ENCODE measurements around the gene AUP1.

The AUP1 gene

DNA sequence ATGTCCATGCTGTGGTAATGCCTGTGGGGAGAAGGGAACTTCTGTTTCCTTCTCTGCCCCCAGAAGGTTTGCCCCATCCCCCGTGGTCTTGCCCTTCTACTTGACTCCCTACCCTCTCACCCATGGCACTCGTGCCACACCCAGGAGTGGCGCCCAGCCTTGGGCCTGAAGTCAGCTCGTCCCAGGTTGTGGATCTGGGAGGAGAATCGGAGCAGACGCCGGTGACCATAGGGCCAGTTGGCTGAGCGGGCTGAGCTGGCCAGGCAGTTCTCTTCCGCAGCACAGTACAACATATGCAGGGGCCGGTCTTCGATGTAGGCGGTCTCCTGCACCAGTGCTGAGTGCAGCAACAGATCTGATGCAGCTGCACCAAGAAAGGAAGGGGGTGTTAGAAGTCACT lies 4.9 kb upstream of the AUP1 start:
- TF ChIP-seq, protein P1, sequence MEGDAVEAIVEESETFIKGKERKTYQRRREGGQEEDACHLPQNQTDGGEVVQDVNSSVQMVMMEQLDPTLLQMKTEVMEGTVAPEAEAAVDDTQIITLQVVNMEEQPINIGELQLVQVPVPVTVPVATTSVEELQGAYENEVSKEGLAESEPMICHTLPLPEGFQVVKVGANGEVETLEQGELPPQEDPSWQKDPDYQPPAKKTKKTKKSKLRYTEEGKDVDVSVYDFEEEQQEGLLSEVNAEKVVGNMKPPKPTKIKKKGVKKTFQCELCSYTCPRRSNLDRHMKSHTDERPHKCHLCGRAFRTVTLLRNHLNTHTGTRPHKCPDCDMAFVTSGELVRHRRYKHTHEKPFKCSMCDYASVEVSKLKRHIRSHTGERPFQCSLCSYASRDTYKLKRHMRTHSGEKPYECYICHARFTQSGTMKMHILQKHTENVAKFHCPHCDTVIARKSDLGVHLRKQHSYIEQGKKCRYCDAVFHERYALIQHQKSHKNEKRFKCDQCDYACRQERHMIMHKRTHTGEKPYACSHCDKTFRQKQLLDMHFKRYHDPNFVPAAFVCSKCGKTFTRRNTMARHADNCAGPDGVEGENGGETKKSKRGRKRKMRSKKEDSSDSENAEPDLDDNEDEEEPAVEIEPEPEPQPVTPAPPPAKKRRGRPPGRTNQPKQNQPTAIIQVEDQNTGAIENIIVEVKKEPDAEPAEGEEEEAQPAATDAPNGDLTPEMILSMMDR (IDR thresholded peaks at IDR 0.05; ENCODE audit: low read depth, low read length) = no peak
- no peak overlapping the region for H3K4me3 ChIP-seq (ENCODE audit: low read depth, low read length)

DNA sequence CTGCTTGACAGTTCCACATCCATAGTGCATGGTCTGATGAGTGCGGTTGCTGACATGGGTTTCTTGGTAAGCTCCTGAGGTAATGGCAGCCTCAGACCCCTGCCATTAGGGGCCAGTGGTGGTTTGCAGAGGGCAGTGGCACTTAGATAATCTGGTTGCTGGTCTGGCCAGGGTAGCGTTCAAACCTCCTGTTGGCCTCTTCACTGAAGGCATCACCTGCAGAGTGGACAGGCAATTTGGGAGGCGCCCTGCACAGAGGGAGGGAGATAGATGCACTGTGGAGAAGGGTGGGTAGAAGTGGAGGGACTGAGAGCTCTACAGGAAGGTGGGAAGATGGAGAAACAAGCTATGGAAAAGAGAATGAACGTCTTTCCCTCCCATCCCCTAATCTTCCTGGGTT lies 4.0 kb upstream of the AUP1 start:
- H3K4me3 ChIP-seq (ENCODE audit: low read depth, low read length) = no peak overlapping the region
- TF ChIP-seq, protein P1 (IDR thresholded peaks at IDR 0.05; ENCODE audit: low read depth, low read length) = no peak

DNA sequence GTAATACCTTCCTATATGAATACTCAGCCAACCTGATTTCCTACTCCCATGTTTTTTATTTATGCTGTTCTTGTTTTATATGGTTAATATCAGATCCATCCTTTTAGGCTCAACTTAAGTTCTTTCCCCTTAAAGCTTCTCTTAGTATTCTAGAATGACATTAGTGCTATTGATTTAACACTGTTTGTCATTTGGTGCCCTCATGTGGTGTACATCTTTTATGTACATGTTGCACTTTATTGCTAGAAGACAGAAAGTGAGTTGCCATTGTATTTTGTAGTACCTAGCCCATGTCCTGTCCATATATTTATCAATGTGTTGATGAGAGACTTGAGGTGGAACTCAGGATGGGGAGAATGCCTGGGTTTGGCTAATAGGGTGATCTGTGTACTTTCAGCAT lies 2.7 kb upstream of the AUP1 start:
- H3K4me3 ChIP-seq (ENCODE audit: low read depth, low read length) = no peak overlapping the region
- TF ChIP-seq, protein P1 (IDR thresholded peaks at IDR 0.05; ENCODE audit: low read depth, low read length) = no peak

DNA sequence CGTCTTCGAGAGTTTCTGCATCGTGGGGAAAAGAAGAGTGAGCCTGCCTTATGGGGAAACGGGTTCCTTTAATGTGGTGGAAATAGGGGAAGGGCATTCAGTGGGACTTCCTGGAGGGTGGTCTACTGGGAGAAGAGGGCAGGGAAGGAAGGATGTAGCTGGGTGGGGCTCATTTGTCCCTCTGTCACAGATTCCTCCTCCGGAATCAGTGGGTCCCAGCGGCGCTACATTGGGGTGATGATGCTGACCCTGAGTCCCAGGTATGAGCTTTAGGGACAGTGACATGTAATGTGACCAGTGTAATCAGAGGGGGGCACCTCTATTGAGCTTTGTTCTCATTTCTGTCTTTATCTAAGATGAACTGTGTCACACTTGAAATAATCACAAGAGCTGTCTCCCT lies 2.2 kb upstream of the AUP1 start:
- TF ChIP-seq, protein P1 (IDR thresholded peaks at IDR 0.05; ENCODE audit: low read depth, low read length) = no peak
- no peak overlapping the region for H3K4me3 ChIP-seq (ENCODE audit: low read depth, low read length)

DNA sequence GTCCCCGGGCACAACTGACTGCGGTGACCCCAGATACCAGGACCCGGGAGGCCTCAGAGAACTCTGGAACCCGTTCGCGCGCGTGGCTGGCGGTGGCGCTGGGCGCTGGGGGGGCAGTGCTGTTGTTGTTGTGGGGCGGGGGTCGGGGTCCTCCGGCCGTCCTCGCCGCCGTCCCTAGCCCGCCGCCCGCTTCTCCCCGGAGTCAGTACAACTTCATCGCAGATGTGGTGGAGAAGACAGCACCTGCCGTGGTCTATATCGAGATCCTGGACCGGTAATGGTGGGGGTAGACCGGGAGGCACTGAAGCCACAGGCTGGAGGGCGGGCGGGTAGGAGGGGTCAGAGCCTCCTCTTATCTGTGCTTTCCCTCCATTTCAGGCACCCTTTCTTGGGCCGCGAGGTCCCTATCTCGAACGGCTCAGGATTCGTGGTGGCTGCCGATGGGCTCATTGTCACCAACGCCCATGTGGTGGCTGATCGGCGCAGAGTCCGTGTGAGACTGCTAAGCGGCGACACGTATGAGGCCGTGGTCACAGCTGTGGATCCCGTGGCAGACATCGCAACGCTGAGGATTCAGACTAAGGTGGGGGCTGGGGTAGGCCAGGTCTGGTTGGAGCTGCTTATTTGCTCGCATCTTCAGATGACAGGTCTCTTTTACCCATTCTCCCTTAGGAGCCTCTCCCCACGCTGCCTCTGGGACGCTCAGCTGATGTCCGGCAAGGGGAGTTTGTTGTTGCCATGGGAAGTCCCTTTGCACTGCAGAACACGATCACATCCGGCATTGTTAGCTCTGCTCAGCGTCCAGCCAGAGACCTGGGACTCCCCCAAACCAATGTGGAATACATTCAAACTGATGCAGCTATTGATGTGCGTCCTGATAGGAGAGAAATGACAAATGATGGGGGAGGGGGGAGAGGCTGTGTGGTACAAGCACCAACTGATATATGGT lies 1.0 kb upstream of the AUP1 start:
- H3K4me3 ChIP-seq (ENCODE audit: low read depth, low read length) = peak overlapping the region; percentile 99
- TF ChIP-seq, protein P1 (IDR thresholded peaks at IDR 0.05; ENCODE audit: low read depth, low read length) = no peak

DNA sequence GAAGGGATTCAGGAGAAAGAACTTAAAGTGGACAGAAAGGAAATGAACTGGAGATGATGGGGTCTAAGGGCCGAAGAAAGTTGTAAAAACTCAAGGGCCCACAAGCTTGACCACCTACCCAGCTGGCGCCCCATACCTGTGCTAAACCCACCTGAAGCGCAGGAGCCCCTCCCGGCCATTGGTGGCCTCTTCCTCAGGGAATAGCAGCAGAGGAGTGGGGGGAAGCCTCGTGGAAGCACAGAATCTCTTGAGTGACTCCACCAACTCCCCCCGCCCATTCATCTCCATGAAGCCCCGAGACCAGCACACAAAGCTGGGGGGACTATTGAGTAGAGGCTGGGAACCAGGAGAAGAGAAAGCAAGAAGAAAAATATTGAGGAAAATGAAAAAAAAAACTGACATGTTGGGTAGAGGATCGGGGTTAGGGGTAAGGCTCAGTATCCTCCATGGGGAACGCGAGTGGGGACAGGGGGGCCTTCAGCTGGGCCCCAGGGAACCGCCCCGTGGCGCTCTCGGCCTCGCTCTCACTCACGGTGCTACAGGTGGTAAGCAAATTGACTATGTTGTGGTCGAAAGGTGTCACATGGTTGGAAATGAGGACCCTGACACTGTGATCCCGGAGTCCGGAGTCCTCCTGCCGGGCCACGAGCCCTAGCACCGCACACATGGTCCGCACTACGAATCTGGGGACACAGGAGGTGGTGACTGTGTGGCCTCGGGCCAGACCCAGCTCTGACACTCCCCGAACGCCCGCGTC lies 728 bp downstream of the AUP1 start:
- H3K4me3 ChIP-seq (ENCODE audit: low read depth, low read length) = peak overlapping the region; percentile 99
- TF ChIP-seq, protein P1 (IDR thresholded peaks at IDR 0.05; ENCODE audit: low read depth, low read length) = no peak

DNA sequence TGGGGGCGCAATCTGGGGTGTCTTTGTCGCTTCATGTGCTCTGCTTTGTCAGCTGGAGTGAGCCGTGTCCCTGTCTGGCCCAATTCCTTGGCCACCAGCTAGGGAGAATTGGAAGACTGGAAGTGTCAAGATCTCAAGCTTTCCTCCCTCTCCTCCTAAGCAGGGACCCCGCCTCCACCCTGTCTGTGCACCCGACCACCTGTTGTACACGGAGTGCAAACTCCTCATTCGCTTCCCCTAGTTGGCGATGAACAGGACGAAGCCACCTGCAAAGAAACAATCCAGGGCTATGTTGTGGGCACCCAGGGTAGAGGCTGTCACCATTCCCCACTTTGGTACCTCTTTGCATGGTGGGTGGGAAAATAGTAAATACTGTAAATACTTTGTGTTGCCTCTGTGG lies 1.8 kb downstream of the AUP1 start:
- H3K4me3 ChIP-seq (ENCODE audit: low read depth, low read length) = no peak overlapping the region
- TF ChIP-seq, protein P1 (IDR thresholded peaks at IDR 0.05; ENCODE audit: low read depth, low read length) = no peak
